PC-3 (cell line): ENCODE measurements around the gene ARL5A. TPM values are rescaled to one million over a fixed set of nuclear protein-coding genes. Genes with fewer than 3 reads are reported as not detected.
A peak's percentile ranks its signal among the peaks of the same experiment; 100 is the strongest.

Experiments used
- ATAC-seq: fragments of 200-7000 bp; cut with Tn5 transposase; 2 replicates; pipeline ENCODE4 v1.9.1; 2020; ENCODE audit warnings: mild to moderate bottlenecking, moderate library complexity
- BruUV-seq: library from RNA; stranded (reverse); fragments of 400-500 nt; replicated peaks from 2 replicates; lab custom pipeline; 2021; lab: Mats Ljungman, UMichigan
- CTCF ChIA-PET: fragments of 300-600 bp; sonication (Branson Sonifier 250); formaldehyde crosslinking; loops from one replicate; lab custom pipeline; 2022; ENCODE audit warnings: antibody characterized with exemption; lab: Charles Lee
- POLR2A ChIA-PET: fragments of 300-600 bp; sonication (Branson Sonifier 250); formaldehyde crosslinking; loops from one replicate; lab custom pipeline; 2022; ENCODE audit warnings: antibody characterized with exemption; ENCODE audit not compliant: unreplicated experiment; lab: Charles Lee
- DNase-seq: peaks from one replicate; pipeline ENCODE4 v3.0.0-alpha.2; 2015
- H2AFZ ChIP-seq: fragments of 300-600 bp; sonication (generic); 2 replicates; pipeline ENCODE4 v1.6.0; 2016; ENCODE audit warnings: antibody characterized with exemption, low read length
- H3F3A ChIP-seq: fragments of 300-600 bp; sonication (generic); one replicate; pipeline ENCODE4 v1.6.0; 2017; ENCODE audit warnings: antibody characterized with exemption, low read length, control low read depth, mild to moderate bottlenecking; ENCODE audit not compliant: unreplicated experiment
- H3K27ac ChIP-seq: fragments of 300-600 bp; sonication (generic); 2 replicates; pipeline ENCODE4 v1.5.1; 2016; ENCODE audit warnings: mild to moderate bottlenecking, low read length
- H3K27me3 ChIP-seq: fragments of 300-600 bp; sonication (generic); 2 replicates; pipeline ENCODE4 v1.6.1; 2016; ENCODE audit warnings: low read length, mixed read lengths
- H3K36me3 ChIP-seq: fragments of 300-600 bp; sonication (generic); 2 replicates; pipeline ENCODE4 v1.6.1; 2016; ENCODE audit warnings: low read depth, mixed run types, low read length, mixed read lengths
- H3K4me1 ChIP-seq: fragments of 300-600 bp; sonication (generic); 2 replicates; pipeline ENCODE4 v1.5.1; 2016; ENCODE audit warnings: low read length; ENCODE audit not compliant: insufficient read depth
- H3K4me2 ChIP-seq: fragments of 300-600 bp; sonication (generic); 2 replicates; pipeline ENCODE4 v1.6.0; 2016; ENCODE audit warnings: low read length
- H3K4me3 ChIP-seq: fragments of 300-600 bp; sonication (generic); 2 replicates; pipeline ENCODE4 v1.5.1; 2016; ENCODE audit warnings: mild to moderate bottlenecking, low read length, mixed read lengths
- H3K79me2 ChIP-seq: fragments of 300-600 bp; sonication (generic); 2 replicates; pipeline ENCODE4 v1.6.1; 2017; ENCODE audit warnings: low read length, mixed read lengths
- H3K9ac ChIP-seq: fragments of 300-600 bp; sonication (generic); 2 replicates; pipeline ENCODE4 v1.6.0; 2016; ENCODE audit warnings: mild to moderate bottlenecking, low read length
- H3K9me2 ChIP-seq: fragments of 300-600 bp; sonication (generic); replicated peaks from 2 replicates; pipeline ENCODE4 v1.6.1; 2016; ENCODE audit warnings: mixed run types, low read length, mixed read lengths
- H3K9me3 ChIP-seq: fragments of 300-600 bp; sonication (generic); 2 replicates; pipeline ENCODE4 v1.6.1; 2016; ENCODE audit warnings: low read length, mixed read lengths
- H4K20me1 ChIP-seq: fragments of 300-600 bp; sonication (generic); 2 replicates; pipeline ENCODE4 v1.6.1; 2016; ENCODE audit warnings: low read length, mixed read lengths
- CTCF ChIP-seq: fragments of 300-600 bp; sonication (generic); conservative IDR thresholded peaks from 2 replicates; pipeline ENCODE4 v1.5.1; 2017; ENCODE audit warnings: antibody characterized with exemption, low read depth, mild to moderate bottlenecking, low read length
- EZH2 ChIP-seq: fragments of 300-600 bp; sonication (generic); IDR thresholded peaks from one replicate; pipeline ENCODE4 v1.6.1; 2017; ENCODE audit warnings: antibody characterized with exemption, mild to moderate bottlenecking, low read length; ENCODE audit not compliant: unreplicated experiment
- EZH2phosphoT487 ChIP-seq: fragments of 300-600 bp; sonication (generic); IDR thresholded peaks from 2 replicates; pipeline ENCODE4 v1.6.1; 2018; ENCODE audit warnings: mild to moderate bottlenecking, antibody characterized with exemption, low read length, borderline replicate concordance
- intact Hi-C: fragments of 100-400 bp; cut with micrococcal nuclease; formaldehyde crosslinking; loops from 2 replicates; pipeline ENCODE4 v1.9.0; 2023
- total RNA-seq: library from RNA; depleted of rRNA; stranded (reverse); fragments of >200 nt; gene quantifications from 2 replicates; pipeline ENCODE4 v1.2.3, GENCODE V29; 2014

Gene ARL5A
- total RNA-seq, 1 experiment from 2014 or later, result 45.6 TPM

- TF ChIP-seq EZH2phosphoT487, result no peak
- TF ChIP-seq EZH2, result no peak
- no peak for TF ChIP-seq CTCF
- peak overlapping the region; percentile 89 for H3K4me2 ChIP-seq
- no peak overlapping the region for H2AFZ ChIP-seq
- no peak overlapping the region for H3K27ac ChIP-seq
- intact Hi-C loops, result loop anchor here (5.0 kb wide), 1 partner anchor 54 kb away; no protein-coding TSS in a partner anchor
- H3K27me3 ChIP-seq, result no peaks in the 10 kb centered on the region
- POLR2A ChIA-PET, result interaction anchor here (0.6 kb wide), 1 partner anchor 53 kb away, joined by 4 read pairs; no protein-coding TSS in a partner anchor
- DNase-seq, result peak; percentile 19
- H4K20me1 ChIP-seq, result peaks cover 22% of the 10 kb centered on the region; the same call in 1 of the 2 replicates
- BruUV-seq, result no TSS peak
- no peaks in the 10 kb centered on the region for H3K9me3 ChIP-seq
- H3F3A ChIP-seq, result no peaks in the 10 kb centered on the region
- H3K4me1 ChIP-seq, result peaks cover 8% of the 10 kb centered on the region; the same call in 1 of the 2 replicates
- CTCF ChIA-PET, result no interaction called here
- no peaks in the 10 kb centered on the region for H3K9me2 ChIP-seq
- peaks cover 62% of the 10 kb centered on the region for H3K79me2 ChIP-seq
- no peak for ATAC-seq
- H3K9ac ChIP-seq, result peak overlapping the region; percentile 96; the same call in 1 of the 2 replicates
- peak overlapping the region; percentile 99 for H3K4me3 ChIP-seq
- H3K36me3 ChIP-seq, result no peaks in the 10 kb centered on the region
Observed at GRCh38 chr2:151826737-151827157, 1.5 kb downstream of the ARL5A start.

GRCh38 chr2:151824886-151825285, 3.3 kb downstream of the ARL5A start:
- no peak overlapping the region for H2AFZ ChIP-seq
- H3K9me3 ChIP-seq, result no peaks in the 10 kb centered on the region
- no peak overlapping the region for H3K4me2 ChIP-seq
- intact Hi-C loops, result loop anchor here (5.0 kb wide), 1 partner anchor 53 kb away; no protein-coding TSS in a partner anchor
- H3K9ac ChIP-seq, result no peak overlapping the region
- peaks cover 8% of the 10 kb centered on the region; the same call in 1 of the 2 replicates for H3K4me1 ChIP-seq
- H3F3A ChIP-seq, result no peaks in the 10 kb centered on the region
- peaks cover 78% of the 10 kb centered on the region for H3K79me2 ChIP-seq
- no peaks in the 10 kb centered on the region for H3K36me3 ChIP-seq
- CTCF ChIA-PET, result no interaction called here
- ATAC-seq, result no peak
- H3K4me3 ChIP-seq, result no peak overlapping the region
- peaks cover 22% of the 10 kb centered on the region; the same call in 1 of the 2 replicates for H4K20me1 ChIP-seq
- no peak overlapping the region for H3K27ac ChIP-seq
- no TSS peak for BruUV-seq
- POLR2A ChIA-PET, result no interaction called here
- DNase-seq, result no peak
- TF ChIP-seq CTCF (no peak), EZH2 (no peak), EZH2phosphoT487 (no peak)
- H3K27me3 ChIP-seq, result no peaks in the 10 kb centered on the region
- no peaks in the 10 kb centered on the region for H3K9me2 ChIP-seq

GRCh38 chr2:151823651-151824050, 4.6 kb downstream of the ARL5A start:
- no peak for TF ChIP-seq CTCF
- no peak for TF ChIP-seq EZH2
- no peak for TF ChIP-seq EZH2phosphoT487
- no peak overlapping the region for H3K4me2 ChIP-seq
- BruUV-seq, result no TSS peak
- H3K36me3 ChIP-seq, result no peaks in the 10 kb centered on the region
- H3K27ac ChIP-seq, result no peak overlapping the region
- ATAC-seq, result no peak
- H3K9me2 ChIP-seq, result no peaks in the 10 kb centered on the region
- intact Hi-C loops, result no loop called here
- peaks cover 22% of the 10 kb centered on the region; the same call in 1 of the 2 replicates for H4K20me1 ChIP-seq
- CTCF ChIA-PET, result no interaction called here
- peaks cover 90% of the 10 kb centered on the region for H3K79me2 ChIP-seq
- no peaks in the 10 kb centered on the region for H3K27me3 ChIP-seq
- no peaks in the 10 kb centered on the region for H3F3A ChIP-seq
- H3K4me1 ChIP-seq, result peaks cover 6% of the 10 kb centered on the region; the same call in 1 of the 2 replicates
- no peak overlapping the region for H3K9ac ChIP-seq
- no peak for DNase-seq
- no peaks in the 10 kb centered on the region for H3K9me3 ChIP-seq
- no peak overlapping the region for H2AFZ ChIP-seq
- H3K4me3 ChIP-seq, result no peak overlapping the region
- POLR2A ChIA-PET, result no interaction called here
